ENCODE measurements around the gene SPRR2G.
"Not testable (repeated sequence)": the region's sequence is repeated elsewhere in the genome, so short reads cannot be mapped to it uniquely, and the experiment has no call there.

The SPRR2G gene

DNA sequence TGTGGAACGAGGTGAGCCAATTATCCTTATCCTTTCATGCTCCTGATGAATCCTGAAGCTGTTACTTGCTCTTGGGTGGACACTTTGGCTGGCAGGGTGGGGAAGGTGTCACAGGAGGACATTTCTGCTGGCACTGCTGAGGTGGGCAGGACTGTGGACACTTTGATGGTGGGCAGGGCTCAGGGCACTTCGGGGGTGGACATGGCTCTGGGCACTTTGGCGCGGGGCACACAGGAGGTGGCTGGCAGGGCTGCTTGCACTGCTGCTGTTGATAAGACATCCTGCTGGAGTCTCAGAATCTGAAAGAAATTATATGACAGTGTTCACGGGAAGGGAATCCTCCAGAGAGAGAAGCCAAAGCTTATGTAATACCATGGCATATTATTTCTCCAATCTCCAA lies 38.2 kb downstream of the SPRR2G start:
- DNase-seq = not testable (repeated sequence)

DNA sequence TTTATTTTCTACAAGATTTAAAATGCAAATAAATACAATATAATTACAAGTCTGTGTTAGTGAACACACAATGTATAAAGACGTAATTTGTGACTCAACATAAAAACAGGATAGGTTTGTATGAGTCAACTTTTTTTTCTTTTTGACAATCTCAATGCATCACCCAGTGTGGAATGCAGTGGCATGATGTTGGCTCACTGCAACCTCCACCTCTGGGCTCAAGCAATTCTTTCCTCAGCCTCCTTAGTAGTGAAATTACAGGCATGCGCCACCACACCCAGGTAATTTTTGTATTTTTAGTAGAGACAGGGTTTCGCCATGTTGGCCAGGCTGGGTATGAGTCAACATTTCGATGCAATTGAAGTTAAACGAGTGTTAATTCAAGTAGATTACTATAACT lies 50.4 kb downstream of the SPRR2G start:
- no peak for DNase-seq

Measured in KG1 (cell line).